Neural progenitor cell (in vitro differentiated cells): ENCODE data around the gene NMBR.

Experiments
- CTCF ChIP-seq: fragments of 200-600 bp; sonication (generic); IDR thresholded peaks from 2 replicates; pipeline ENCODE4 v1.5.1; 2017; ENCODE audit warnings: antibody characterized with exemption, mild to moderate bottlenecking
- EZH2 ChIP-seq: fragments of 200-600 bp; sonication (generic); IDR thresholded peaks from 2 replicates; pipeline ENCODE4 v1.6.1; 2017; ENCODE audit warnings: antibody characterized with exemption, mild to moderate bottlenecking, moderate library complexity
- EZH2phosphoT487 ChIP-seq: fragments of 200-600 bp; sonication (generic); IDR thresholded peaks from 2 replicates; pipeline ENCODE4 v1.6.1; 2017; ENCODE audit warnings: antibody characterized with exemption

- TF ChIP-seq EZH2phosphoT487 (no peak), CTCF (no peak), EZH2 (no peak)
Measured at GRCh38 chr6:142047934-142048592, 98.9 kb downstream of the NMBR start.
